Measurements from ENCODE around the gene TNIP2. TPM values are rescaled to one million over a fixed set of nuclear protein-coding genes. Genes with fewer than 3 reads are reported as not detected.
"Not testable (repeated sequence)": the region's sequence is repeated elsewhere in the genome, so short reads cannot be mapped to it uniquely, and the experiment has no call there.

The TNIP2 gene
- total RNA-seq, 1 donor from 2014 or later: 69.2 TPM

DNA sequence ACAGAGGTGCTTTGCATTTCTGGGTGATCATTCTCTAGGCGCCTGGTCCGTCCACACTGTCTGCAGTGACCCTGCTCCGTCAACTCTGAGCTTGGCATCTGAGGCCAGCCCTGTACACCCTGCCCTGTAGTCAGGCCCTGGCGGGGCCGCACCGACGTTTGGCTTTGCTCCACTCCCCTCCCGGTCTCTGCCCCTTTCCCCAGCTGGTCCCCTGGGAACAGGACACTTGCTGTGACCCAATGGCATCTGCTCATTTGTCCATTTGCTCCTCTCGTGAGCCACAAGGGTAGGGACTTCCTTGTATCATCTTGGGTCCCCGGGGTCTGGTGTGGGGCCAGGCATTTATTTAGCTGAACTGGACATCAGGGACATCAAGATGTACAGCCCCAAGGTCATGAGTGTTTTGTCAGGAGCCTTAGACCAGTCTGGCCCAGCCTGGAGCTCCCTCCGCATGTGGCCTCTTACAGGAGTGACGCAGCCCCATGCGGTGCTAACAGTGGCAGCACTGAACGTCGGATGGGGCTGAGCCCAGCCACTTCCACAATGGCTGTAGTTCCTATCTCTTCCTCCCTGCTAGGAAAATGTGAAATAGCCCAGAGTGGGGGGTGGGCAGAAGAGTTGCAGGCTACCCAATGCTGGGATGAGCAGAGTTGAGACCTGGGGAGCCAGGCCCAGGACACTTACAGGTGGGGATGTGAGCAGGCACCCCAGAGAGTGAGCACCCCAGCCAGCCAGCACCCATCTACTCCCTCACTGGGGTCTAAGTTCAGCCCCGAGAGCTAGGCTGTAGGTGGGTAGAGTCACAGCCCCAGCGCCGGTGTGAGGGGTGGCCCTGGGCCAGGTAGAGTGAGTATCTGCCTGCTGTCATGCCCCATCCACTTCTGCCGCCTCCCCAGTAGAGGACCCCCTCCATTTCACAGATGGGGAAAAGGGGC, 34.7 kb upstream of the TNIP2 start:
- no peaks in the 10 kb centered on the region for H3K36me3 Mint-ChIP-seq (ENCODE audit: low read depth)
- DNase-seq (ENCODE audit: low spot score): no peak
- H3K9me3 Mint-ChIP-seq: no peaks in the 10 kb centered on the region
- peak overlapping the region; percentile 5 for H3K4me3 Mint-ChIP-seq (ENCODE audit: low read depth)
- no peak overlapping the region for H3K27ac Mint-ChIP-seq
- no peaks in the 10 kb centered on the region for H3K27me3 Mint-ChIP-seq (ENCODE audit: low read depth)
- H3K4me1 Mint-ChIP-seq (ENCODE audit: low read depth): peaks cover 34% of the 10 kb centered on the region
- intact Hi-C loops (cut with micrococcal nuclease): no loop called here

DNA sequence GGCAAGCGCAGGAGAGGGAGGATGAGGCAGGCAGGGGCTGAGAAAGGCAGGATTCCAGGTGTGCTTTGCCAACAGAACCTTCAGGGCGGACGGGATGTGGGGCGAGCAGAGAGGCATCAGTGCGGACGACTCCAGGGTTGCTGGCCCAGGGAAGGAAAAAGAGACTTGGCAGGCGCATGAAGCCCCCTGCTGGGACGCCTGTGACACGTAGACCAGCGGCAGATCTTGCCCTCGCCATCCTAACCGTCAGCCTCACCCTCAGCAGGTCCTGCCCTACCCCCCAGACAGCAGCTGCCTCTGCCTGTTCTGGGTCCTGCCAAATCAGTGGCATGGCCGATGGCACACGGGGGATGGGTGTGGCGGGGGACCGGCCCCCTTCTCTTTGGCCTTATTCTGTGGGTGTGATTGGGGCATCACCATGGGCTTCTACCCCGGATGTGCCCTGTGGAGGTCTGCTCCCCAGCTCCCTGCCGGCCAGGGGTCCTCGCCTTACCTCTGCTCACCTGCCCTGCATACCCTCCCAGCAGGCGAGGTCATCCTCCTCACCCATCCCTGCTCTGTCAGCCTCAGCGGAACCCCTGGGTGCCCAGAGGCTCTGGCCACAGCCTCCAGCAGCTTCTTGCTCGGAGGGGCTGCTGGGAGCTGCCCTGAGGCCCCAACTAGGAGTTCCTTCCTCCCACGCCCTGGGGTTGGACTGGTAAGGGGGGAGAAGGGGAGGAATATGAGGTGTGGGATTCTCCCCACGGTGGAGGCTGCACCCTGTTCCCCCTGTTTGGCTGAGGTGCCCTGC, 33.9 kb upstream of the TNIP2 start:
- no peak for DNase-seq (ENCODE audit: low spot score)
- Mint-ChIP-seq H3K27me3 (ENCODE audit: low read depth) (no peaks in the 10 kb centered on the region), H3K27ac (no peak overlapping the region), H3K36me3 (ENCODE audit: low read depth) (no peaks in the 10 kb centered on the region), H3K9me3 (no peaks in the 10 kb centered on the region), H3K4me1 (ENCODE audit: low read depth) (peaks cover 34% of the 10 kb centered on the region), H3K4me3 (ENCODE audit: low read depth) (no peak overlapping the region)
- intact Hi-C loops (cut with micrococcal nuclease): no loop called here

DNA sequence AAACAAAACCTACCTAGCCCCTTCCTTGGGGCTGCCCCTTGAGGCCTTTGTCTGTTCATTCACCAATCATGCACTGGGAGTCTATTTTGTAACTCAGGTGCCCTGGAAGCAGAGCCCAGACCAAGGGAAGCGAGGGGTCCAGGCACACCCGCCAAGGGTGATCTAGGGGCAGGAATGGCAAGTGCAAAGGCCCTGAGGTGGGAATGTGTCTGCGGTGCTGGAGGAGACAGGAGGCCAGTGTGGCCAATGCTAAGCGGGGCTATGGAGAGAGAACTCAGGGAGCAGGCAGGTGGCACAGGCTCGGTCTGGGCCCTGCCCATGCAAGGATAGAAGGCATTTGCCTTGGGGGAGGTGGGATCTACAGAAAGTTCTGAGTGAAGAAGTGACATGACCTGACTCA, 33.2 kb upstream of the TNIP2 start:
- Mint-ChIP-seq H3K36me3 (ENCODE audit: low read depth) (no peaks in the 10 kb centered on the region), H3K4me1 (ENCODE audit: low read depth) (peaks cover 28% of the 10 kb centered on the region), H3K9me3 (no peaks in the 10 kb centered on the region), H3K4me3 (ENCODE audit: low read depth) (no peak overlapping the region), H3K27ac (no peak overlapping the region), H3K27me3 (ENCODE audit: low read depth) (no peaks in the 10 kb centered on the region)
- intact Hi-C loops (cut with micrococcal nuclease): no loop called here
- no peak for DNase-seq (ENCODE audit: low spot score)

DNA sequence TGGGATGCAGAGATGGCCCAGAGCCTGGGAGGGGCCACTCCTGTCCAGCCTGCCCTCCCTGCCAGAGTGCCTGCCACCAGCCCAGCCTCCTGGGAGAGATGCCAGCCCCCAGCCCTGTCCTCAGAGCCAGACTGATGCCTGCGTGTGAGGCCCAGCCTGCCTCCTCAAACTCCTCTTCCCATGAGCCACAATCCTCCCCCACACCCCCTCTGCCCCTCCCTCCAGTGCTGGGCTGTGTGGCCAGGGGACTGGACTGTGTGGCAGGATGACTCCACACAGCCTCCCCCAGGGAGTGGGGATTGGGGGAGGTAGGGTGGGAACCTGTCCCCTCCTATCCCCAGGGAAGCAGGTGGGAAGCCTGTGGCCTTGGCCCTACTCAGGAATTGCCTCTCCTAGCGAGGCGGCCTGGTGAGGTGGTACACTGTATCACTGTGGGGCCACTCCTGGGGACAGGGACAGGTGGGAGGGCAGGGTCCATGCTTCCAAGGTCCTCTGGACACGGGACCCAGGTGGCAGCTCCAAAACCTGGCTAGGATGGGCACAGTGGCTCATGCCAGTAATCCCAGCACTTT, 32.5 kb upstream of the TNIP2 start:
- Mint-ChIP-seq H3K27me3 (ENCODE audit: low read depth) (peaks cover 2% of the 10 kb centered on the region), H3K36me3 (ENCODE audit: low read depth) (no peaks in the 10 kb centered on the region), H3K9me3 (peaks cover 3% of the 10 kb centered on the region), H3K4me1 (ENCODE audit: low read depth) (peaks cover 25% of the 10 kb centered on the region), H3K4me3 (ENCODE audit: low read depth) (no peak overlapping the region), H3K27ac (peak overlapping the region; percentile 82)
- intact Hi-C loops (cut with micrococcal nuclease): no loop called here
- DNase-seq (ENCODE audit: low spot score): no peak

DNA sequence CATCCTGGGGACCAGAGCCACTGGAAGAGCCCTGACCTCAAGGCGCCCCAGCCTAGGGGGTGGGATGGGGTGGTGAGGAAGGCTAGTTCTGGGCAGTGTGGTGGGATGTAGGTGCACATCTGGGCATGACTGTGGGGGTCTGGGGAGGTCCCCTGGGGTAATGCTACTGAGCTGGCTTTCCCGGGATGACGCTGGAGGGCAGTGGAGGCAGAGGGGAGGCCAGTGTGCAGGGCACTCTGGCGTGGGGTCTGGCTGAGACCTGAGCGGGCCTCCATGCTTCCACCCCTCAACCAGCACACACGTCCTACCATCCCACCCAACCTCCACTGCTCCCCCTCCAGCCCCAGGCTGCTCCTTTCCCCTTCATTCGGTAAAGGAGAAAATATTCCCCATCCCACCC, 32.0 kb upstream of the TNIP2 start:
- H3K4me3 Mint-ChIP-seq (ENCODE audit: low read depth): no peak overlapping the region
- DNase-seq (ENCODE audit: low spot score): no peak
- no peaks in the 10 kb centered on the region for H3K36me3 Mint-ChIP-seq (ENCODE audit: low read depth)
- H3K27me3 Mint-ChIP-seq (ENCODE audit: low read depth): peaks cover 2% of the 10 kb centered on the region
- intact Hi-C loops (cut with micrococcal nuclease): no loop called here
- peak overlapping the region; percentile 82 for H3K27ac Mint-ChIP-seq
- H3K9me3 Mint-ChIP-seq: peaks cover 8% of the 10 kb centered on the region
- H3K4me1 Mint-ChIP-seq (ENCODE audit: low read depth): peaks cover 25% of the 10 kb centered on the region

DNA sequence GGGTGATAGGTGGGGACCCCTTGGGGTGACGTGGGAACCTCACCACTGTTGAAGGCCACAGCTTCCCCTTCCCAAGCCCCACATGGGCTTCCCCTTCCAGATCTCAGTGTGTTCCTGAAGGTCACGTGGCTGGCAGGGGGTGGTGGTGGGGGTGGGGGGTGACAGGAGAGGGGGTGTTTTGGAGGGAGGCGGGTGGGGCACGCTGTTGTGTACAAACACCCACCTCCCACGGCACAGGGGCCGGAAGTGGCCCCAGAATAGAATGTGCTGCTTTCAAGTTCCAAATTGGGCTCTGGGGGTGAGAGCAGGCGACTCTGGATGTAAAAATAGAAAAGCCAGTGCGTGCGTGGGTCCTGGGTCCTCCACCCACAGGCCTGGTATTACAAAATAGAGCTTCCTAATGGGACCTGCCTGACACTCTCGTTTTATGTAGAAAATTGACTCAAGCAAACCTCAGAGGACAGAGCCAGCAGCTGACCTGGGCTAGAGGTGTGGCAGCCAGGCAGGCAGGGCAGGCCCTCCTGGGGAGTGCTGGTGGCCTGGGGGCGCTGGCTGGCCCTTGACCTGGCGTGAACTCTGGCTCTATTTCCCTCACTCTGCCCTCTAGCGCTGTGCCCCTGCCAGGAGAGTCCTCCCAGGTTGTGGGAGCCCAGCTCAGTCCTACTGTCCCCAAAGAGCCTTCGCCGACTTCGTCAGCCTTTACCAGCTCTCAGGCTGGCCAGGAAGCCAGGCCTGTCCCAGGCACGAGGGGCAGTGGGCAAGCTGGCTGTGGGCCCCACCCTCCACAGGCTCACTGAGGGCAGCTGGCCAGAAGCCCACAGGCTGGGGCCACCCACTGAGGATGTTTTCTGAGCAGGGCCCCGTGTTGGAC, 31.3 kb upstream of the TNIP2 start:
- H3K4me1 Mint-ChIP-seq (ENCODE audit: low read depth): peaks cover 25% of the 10 kb centered on the region
- peak overlapping the region; percentile 82 for H3K27ac Mint-ChIP-seq
- peaks cover 12% of the 10 kb centered on the region for H3K9me3 Mint-ChIP-seq
- H3K4me3 Mint-ChIP-seq (ENCODE audit: low read depth): no peak overlapping the region
- no peaks in the 10 kb centered on the region for H3K36me3 Mint-ChIP-seq (ENCODE audit: low read depth)
- no peak for DNase-seq (ENCODE audit: low spot score)
- H3K27me3 Mint-ChIP-seq (ENCODE audit: low read depth): peaks cover 2% of the 10 kb centered on the region
- intact Hi-C loops (cut with micrococcal nuclease): no loop called here

DNA sequence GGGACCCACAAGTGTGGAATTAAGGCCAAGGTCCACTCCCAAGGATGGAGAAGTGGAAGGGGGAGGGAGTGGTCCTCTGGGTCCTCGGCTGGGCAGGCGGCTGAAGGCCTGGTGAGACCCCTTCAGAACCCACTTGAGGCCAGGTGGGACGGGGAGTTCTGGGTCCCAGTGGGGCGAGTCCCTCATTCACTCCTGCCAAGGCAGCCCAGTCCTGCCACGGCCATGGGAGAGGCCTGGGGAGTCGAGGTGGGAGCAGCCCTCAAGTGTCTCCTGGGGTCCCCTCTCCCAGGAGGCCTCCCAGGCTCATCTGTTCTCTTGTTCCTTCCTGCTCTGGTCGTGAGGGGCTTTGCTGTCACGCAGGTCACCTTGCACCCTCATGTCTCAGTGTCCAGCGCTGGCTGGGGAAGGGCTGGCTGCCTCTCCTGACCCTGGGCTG, 30.7 kb upstream of the TNIP2 start:
- intact Hi-C loops (cut with micrococcal nuclease): no loop called here
- DNase-seq (ENCODE audit: low spot score): no peak
- Mint-ChIP-seq H3K27ac (peak overlapping the region; percentile 71), H3K36me3 (ENCODE audit: low read depth) (no peaks in the 10 kb centered on the region), H3K4me3 (ENCODE audit: low read depth) (no peak overlapping the region), H3K4me1 (ENCODE audit: low read depth) (peaks cover 25% of the 10 kb centered on the region), H3K9me3 (peaks cover 15% of the 10 kb centered on the region), H3K27me3 (ENCODE audit: low read depth) (peaks cover 2% of the 10 kb centered on the region)

DNA sequence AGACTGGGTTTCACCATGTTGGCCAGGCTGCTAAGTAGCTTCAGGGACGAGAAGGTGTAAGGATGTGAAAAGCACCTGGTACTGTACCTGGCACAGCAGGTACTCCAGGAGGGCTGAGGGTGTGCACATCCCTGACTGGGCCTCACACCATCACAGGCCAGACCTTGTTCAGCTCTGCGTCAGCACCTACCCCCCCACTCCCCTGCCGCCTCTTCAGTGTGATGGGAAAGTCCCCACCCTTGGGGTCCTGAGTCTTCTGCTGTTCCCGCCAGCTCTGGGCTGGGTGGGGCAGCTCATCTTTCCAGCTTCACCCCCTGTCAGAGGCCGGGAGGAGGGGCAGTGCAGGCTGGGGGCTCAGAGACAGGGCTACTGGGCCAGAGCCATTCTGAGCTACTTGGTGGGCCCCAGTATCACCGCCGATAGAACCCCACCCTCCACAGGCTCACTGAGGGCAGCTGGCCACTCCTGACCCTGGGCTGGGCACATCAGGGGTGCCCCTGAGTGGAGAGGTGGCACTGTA, 30.1 kb upstream of the TNIP2 start:
- intact Hi-C loops (cut with micrococcal nuclease): no loop called here
- Mint-ChIP-seq H3K27ac (peak overlapping the region; percentile 63), H3K4me3 (ENCODE audit: low read depth) (no peak overlapping the region), H3K27me3 (ENCODE audit: low read depth) (peaks cover 2% of the 10 kb centered on the region), H3K9me3 (peaks cover 17% of the 10 kb centered on the region), H3K36me3 (ENCODE audit: low read depth) (no peaks in the 10 kb centered on the region), H3K4me1 (ENCODE audit: low read depth) (peaks cover 25% of the 10 kb centered on the region)
- DNase-seq (ENCODE audit: low spot score): no peak

DNA sequence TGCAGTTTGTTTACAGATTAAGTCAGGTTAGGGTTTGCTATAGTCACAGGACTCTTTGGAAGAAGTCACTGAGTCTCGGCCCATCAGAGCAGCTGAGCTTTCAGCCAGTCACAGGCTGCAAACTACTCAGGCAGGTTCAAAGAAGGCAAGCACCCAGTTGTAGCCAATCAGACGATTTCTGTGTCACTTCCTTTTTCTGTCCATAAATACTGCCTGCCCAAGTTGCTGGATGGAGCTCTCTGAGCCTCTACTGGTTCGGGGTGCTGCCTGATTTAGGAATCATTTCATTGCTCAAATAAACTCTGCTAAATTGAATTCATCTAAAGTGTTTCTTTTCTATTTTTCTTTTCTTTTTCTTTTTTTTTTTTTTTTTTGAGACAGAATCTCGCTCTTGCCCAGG, 29.5 kb upstream of the TNIP2 start:
- Mint-ChIP-seq H3K27me3 (ENCODE audit: low read depth) (peaks cover 2% of the 10 kb centered on the region), H3K4me1 (ENCODE audit: low read depth) (peaks cover 25% of the 10 kb centered on the region), H3K27ac (no peak overlapping the region), H3K4me3 (ENCODE audit: low read depth) (no peak overlapping the region), H3K9me3 (peaks cover 17% of the 10 kb centered on the region), H3K36me3 (ENCODE audit: low read depth) (no peaks in the 10 kb centered on the region)
- intact Hi-C loops (cut with micrococcal nuclease): no loop called here
- no peak for DNase-seq (ENCODE audit: low spot score)

DNA sequence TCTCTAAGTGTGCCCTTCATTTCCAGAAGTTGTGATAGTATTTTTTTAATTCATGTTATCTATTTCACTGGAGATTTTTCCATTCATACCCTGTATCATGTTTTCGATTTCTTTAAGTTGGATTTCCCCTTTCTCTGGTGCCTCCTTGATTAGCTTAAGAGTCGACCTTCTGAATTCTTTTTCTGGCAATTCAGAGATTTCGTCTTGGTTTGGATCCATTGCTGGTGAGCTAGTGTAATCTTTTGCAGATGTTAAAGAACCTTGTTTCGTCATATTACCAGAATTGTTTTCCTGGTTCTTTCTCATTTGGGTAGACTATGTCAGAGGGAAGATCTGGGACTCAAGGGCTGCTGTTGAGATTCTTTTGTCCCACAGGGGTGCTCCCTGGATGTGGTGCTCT, 27.7 kb upstream of the TNIP2 start:
- H3K27me3 Mint-ChIP-seq (ENCODE audit: low read depth): peaks cover 2% of the 10 kb centered on the region
- no peak overlapping the region for H3K27ac Mint-ChIP-seq
- peaks cover 19% of the 10 kb centered on the region for H3K4me1 Mint-ChIP-seq (ENCODE audit: low read depth)
- no peak overlapping the region for H3K4me3 Mint-ChIP-seq (ENCODE audit: low read depth)
- intact Hi-C loops (cut with micrococcal nuclease): no loop called here
- DNase-seq (ENCODE audit: low spot score): no peak
- peaks cover 17% of the 10 kb centered on the region for H3K9me3 Mint-ChIP-seq
- H3K36me3 Mint-ChIP-seq (ENCODE audit: low read depth): no peaks in the 10 kb centered on the region

DNA sequence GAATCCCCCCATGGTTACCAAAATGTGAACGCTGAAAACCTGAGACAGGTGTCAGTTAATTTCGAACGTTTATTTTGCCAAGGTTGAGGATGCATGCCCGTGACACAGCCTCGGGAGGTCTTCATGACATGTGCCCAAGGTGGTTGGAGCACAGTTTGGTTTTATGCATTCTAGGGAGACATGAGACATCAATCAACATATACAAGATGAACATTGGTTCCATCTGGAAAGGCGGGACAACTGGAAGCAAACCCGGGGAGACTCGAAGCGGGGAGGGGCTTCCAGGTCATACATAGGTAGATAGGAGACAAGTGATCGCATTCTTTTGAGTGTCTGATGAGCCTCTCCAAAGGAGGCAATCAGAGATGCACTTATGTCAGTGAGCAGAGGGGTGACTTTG, 25.8 kb upstream of the TNIP2 start:
- H3K27ac Mint-ChIP-seq: no peak overlapping the region
- no peak overlapping the region for H3K4me3 Mint-ChIP-seq (ENCODE audit: low read depth)
- H3K27me3 Mint-ChIP-seq (ENCODE audit: low read depth): peaks cover 2% of the 10 kb centered on the region
- H3K4me1 Mint-ChIP-seq (ENCODE audit: low read depth): peaks cover 15% of the 10 kb centered on the region
- H3K36me3 Mint-ChIP-seq (ENCODE audit: low read depth): no peaks in the 10 kb centered on the region
- DNase-seq (ENCODE audit: low spot score): no peak
- intact Hi-C loops (cut with micrococcal nuclease): no loop called here
- peaks cover 17% of the 10 kb centered on the region for H3K9me3 Mint-ChIP-seq

DNA sequence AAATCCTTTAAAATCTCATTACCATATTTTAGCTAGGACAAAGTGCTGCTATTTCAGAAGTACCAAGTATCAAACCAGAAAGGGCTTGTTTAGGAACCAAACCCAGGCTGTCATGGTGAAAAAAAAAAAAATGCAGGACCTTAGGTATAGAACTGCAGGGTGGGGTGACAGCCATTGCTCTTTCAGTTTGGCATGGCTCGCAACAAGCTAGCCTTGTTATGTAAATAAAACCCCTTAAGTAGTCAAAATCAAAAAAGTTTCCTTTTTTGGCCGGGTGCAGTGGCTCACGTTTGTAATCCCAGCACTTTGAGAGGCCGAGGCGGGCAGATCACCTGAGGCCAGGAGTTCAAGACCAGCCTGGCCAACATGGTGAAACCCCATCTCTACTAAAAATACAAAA, 24.5 kb upstream of the TNIP2 start:
- H3K4me1 Mint-ChIP-seq (ENCODE audit: low read depth); intact Hi-C loops (cut with micrococcal nuclease); H3K27ac Mint-ChIP-seq; H3K4me3 Mint-ChIP-seq (ENCODE audit: low read depth); DNase-seq (ENCODE audit: low spot score); H3K27me3 Mint-ChIP-seq (ENCODE audit: low read depth); H3K36me3 Mint-ChIP-seq (ENCODE audit: low read depth): not testable (repeated sequence)
- peaks cover 17% of the 10 kb centered on the region for H3K9me3 Mint-ChIP-seq

Data from activated T-helper 2 cell treated with anti-CD3 and anti-CD28 coated beads, Interferon-gamma antibody, Interleukin-2, Interleukin-4, amounts not matched to agents 10 μg/mL and 5 μg/mL and 100 μg/mL, durations not matched to agents 14 hours and 24 hours and 36 hours (primary cell).